ENCODE results near the gene COX6B2.
"Not testable (repeated sequence)": the region's sequence is repeated elsewhere in the genome, so short reads cannot be mapped to it uniquely, and the experiment has no call there.

The COX6B2 gene

GRCh38 chr19:55354698-55355212 is at the start of gene COX6B2:
COX6B2 (minus strand) TSS chr19:55354719; CDS start chr19:55354521, 198 bp downstream.
- no peak for DNase-seq (ENCODE audit: low read depth)

GRCh38 chr19:55402509-55402908 is 48.0 kb upstream of the COX6B2 start:
- DNase-seq (ENCODE audit: low read depth) = no peak

GRCh38 chr19:55401390-55401789 is 46.9 kb upstream of the COX6B2 start:
- DNase-seq (ENCODE audit: low read depth) = not testable (repeated sequence)

GRCh38 chr19:55400281-55401087 is 46.0 kb upstream of the COX6B2 start:
- no peak for DNase-seq (ENCODE audit: low read depth)

GRCh38 chr19:55398200-55398925 is 43.8 kb upstream of the COX6B2 start:
- DNase-seq (ENCODE audit: low read depth) = no peak

GRCh38 chr19:55392820-55393761 is 38.6 kb upstream of the COX6B2 start:
- DNase-seq (ENCODE audit: low read depth) = no peak

GRCh38 chr19:55391702-55392615 is 37.4 kb upstream of the COX6B2 start:
- DNase-seq (ENCODE audit: low read depth) = no peak

GRCh38 chr19:55391191-55391670 is 36.7 kb upstream of the COX6B2 start:
- DNase-seq (ENCODE audit: low read depth) = no peak

GRCh38 chr19:55390461-55390880 is 36.0 kb upstream of the COX6B2 start:
- no peak for DNase-seq (ENCODE audit: low read depth)

- no peak for DNase-seq (ENCODE audit: low read depth)
Observed at GRCh38 chr19:55389386-55390317, 35.1 kb upstream of the COX6B2 start.

- DNase-seq (ENCODE audit: low read depth) = no peak
Observed at GRCh38 chr19:55387736-55388497, 33.4 kb upstream of the COX6B2 start.

GRCh38 chr19:55386493-55386971 is 32.0 kb upstream of the COX6B2 start:
- no peak for DNase-seq (ENCODE audit: low read depth)

GRCh38 chr19:55385724-55386492 is 31.4 kb upstream of the COX6B2 start, which contains the start of gene RPL28:
RPL28 (plus strand) TSS chr19:55385932; CDS start chr19:55386358, 426 bp downstream.
- DNase-seq (ENCODE audit: low read depth) = peak; percentile 98

GRCh38 chr19:55384920-55385723 is 30.6 kb upstream of the COX6B2 start:
- peak; percentile 84 for DNase-seq (ENCODE audit: low read depth)

GRCh38 chr19:55384131-55384919 is 29.8 kb upstream of the COX6B2 start, which contains the start of gene TMEM238:
TMEM238 (minus strand) TSS chr19:55384292; CDS start chr19:55384259, 33 bp downstream.
- DNase-seq (ENCODE audit: low read depth) = no peak
